CD4-positive, alpha-beta T cell treated with Interleukin-1 beta for 1 hour (primary cell): Measurements from ENCODE around the gene CDH10.

Source experiments
- DNase-seq, 2 donors: peaks; one replicate each; pipeline ENCODE4 v3.0.0-alpha.2; 2020 to 2022

Gene CDH10

DNA sequence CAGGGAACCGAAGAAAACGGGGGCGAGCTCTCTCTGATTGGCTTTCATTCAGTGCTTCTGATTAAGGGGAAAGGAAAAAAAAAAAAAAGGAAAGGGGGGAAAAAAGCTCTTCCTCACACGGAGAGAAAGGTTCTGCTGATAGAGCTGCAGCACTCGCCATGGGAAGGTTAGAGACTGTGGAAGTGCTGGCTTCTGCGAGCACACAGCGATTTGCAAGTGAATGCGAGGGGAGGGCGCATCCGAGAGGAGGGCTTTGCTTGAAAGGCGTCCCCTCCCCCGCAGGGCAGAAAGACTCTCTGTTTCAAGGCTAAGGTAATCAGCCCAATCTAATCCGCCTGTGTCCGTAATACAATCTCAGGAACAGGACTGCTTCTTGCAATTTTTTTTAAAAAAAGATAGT is at the start of gene CDH10:
TSS of gene CDH10 (minus strand) at position 218 of the 400 bp plus-strand sequence. CDS start 51,488 bp downstream, outside the sequence.
- DNase-seq: no peak

GRCh38 chr5:24693609-24694008 is 48.8 kb upstream of the CDH10 start:
- no peak for DNase-seq

DNA sequence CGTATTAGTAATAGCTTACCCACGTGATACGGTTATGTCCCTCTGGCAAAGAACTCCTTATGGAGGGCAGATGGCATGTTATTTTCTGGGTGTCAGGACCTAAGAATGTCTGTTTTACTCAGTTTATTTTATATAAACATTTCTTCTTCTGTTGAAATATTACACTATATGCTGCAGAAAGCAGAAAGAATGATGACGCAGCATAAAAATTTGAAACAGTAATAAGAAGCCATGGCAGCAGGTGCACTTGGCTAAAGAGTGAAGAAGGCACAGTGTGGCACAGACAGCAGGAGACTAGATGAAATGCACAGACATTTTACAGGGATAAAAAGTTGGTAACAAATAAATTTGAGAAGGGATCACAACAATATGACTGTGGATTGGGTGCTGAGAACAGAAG is 46.3 kb upstream of the CDH10 start:
- no peak for DNase-seq

- DNase-seq: no peak
Measured at GRCh38 chr5:24681106-24681505, 36.3 kb upstream of the CDH10 start.

DNA sequence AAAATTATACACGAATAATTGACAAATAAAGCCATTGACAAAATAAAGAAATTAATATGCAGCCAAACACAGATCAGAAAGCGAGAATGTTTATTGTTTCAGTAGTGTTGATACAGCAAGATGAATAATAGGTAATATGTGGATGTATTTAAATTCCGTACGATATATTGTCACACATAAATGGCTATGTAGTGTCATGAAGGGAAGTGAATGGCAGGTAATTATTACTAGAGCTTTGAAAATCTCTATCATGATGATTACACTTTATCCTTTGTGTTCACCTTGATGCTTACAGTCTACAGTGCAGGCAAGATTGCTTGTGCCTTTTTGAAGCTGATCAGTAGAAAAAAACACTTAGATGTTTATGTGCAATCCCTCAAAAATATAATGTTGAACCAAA is 23.3 kb upstream of the CDH10 start:
- DNase-seq: no peak

GRCh38 chr5:24649531-24649930 is 4.8 kb upstream of the CDH10 start:
- DNase-seq: no peak

DNA sequence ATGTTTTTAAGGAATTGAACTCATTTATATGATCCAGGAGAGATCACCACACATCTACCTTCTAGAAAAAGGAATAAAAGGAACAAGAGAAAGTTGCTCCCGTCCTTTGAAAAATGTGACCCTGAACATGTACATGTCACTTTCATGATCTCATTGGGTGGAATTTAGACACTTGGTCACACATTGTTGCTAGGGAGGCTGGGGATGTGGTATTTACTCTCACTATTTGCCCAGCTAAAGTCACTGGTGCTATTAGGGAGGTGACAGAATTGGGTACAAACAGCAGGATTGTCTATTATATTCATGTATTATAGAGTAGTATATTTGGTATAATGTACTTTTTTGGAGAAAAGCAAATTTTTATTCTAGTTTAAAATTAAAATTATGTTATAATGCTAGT is 2.1 kb upstream of the CDH10 start:
- no peak for DNase-seq

DNA sequence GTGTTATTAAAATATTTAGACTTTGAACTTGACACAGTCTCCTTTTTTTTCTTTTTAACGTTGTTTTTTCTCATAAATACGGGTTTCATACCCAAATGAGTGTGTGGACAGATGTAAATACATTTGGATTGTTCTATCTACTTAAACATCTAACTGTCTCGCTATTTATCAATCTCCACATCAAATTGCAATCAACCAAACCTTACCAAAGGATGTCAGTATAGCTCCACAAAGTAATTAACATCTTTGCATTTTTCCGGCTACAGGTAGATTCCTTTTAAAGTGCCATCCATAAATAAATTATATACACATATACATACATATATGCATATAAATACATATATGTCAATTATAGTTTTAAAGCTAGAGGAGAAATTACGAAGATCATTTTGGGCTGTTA is 705 bp upstream of the CDH10 start:
- no peak for DNase-seq

GRCh38 chr5:24643880-24644279 is 898 bp downstream of the CDH10 start:
- DNase-seq: no peak

DNA sequence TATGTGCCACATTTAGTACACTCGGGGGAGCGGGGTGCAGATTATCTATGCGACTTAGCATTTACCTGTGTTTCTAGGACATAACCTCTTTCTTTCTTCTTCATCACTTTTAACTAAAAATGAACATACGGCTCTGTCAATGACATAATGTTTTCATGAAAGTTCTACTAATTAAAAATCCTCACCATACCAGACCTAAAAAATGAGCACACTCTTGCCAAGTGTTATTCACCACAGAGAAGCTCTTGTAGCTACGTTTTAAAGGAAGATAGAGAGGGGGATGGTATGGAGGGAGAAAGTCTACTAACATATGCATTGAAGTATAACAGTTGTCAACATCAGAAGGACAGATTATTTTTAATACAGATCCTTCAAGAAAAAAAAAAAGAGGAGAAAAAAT is 1.6 kb downstream of the CDH10 start:
- DNase-seq: no peak

DNA sequence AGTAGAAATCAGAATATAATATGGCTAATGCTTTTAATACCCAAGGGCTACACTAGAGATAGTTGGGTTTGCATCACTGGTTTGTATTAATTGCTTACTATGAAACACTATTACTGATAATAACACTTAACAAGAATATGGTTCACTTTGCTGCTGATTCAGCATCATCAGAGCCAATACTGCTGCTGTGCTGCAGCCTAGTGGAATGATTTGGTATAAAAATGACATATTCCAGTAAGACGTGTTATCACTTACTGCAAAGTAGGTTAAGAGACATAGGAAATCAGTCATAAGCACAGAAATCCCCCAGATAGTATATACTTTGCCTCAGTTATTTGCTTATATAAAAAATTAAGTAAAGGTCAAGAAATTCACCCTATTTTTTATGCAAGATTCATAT is 2.8 kb downstream of the CDH10 start:
- no peak for DNase-seq

DNA sequence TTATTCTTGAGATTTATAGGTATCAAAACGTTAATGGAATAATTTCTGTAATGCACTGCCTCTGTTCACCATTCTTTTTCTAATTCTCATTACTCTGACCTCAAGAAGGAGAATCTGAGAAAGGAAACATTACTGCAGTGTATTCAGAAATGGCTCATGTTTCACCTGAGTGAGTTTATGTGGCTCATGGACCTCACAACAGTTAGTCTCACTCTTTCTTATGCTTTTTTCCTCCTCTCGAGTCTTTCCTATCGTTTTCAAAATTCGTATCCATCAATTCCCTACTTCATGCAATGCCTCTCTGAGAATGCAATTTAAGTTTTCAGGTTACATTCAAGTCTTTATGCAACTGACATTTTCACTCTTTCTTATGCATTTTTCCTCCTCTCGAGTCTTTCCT is 9.6 kb downstream of the CDH10 start:
- no peak for DNase-seq

- DNase-seq: no peak
Measured at GRCh38 chr5:24633715-24634325, 11.0 kb downstream of the CDH10 start.

DNA sequence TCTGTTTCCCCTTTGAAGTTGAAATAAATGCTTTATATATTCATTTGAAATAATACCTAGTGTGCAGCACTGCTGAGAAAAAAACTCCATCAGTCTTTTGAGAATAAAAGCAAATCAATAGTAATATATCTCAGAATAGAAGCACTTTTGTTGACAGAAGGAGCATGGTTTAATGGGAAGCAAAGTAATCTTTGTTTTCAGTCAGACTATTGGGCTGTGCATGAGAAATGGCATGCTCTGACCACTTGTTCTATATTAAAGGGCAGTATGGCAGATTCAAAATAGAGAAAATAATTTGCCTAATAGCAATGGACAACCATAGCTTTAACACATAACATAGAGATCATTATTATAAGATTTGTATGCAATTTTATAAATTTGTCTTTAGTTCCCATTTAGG is 12.4 kb downstream of the CDH10 start:
- no peak for DNase-seq

- no peak for DNase-seq
Measured at GRCh38 chr5:24630918-24631317, 13.9 kb downstream of the CDH10 start.

DNA sequence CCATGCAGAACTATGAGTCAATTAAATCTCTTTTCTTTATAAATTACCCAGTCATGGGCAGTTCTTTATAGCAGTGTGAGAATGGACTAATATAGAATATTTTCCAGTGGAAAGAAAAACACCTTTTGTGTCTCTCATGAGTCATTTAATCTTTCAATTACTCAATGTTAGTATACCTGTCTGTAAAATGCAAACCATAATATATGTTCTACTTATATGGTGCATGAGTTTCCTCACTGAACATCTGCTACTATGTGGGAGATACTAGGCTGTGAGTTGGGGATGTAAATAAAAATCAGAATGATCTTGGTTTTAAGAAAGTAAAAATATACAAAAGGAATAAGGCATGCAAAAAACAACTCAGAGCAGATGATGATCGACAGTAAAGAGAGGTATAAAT is 15.0 kb downstream of the CDH10 start:
- DNase-seq: no peak

GRCh38 chr5:24624872-24625271 is 19.9 kb downstream of the CDH10 start:
- no peak for DNase-seq

GRCh38 chr5:24623624-24624023 is 21.2 kb downstream of the CDH10 start:
- DNase-seq: no peak

GRCh38 chr5:24623031-24623430 is 21.7 kb downstream of the CDH10 start:
- no peak for DNase-seq

GRCh38 chr5:24621792-24622191 is 23.0 kb downstream of the CDH10 start:
- DNase-seq: no peak

DNA sequence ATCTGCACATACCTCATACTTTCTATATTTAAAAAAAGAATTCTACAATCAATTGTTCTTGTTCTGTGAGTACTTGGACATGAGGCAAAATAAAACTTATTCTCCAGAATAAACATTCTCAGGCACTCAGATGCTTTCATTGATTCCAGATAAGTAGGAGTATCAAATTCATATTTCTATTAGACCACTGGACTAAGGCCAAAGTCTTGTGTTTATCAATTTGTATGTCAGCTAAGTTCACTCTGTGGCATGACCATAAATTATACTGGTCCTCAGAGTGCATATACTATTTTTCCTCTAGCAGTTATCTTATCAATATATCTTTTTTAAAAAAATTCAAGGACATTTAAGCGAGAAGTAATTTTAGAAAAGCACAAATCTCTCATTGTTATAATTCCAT is 28.2 kb downstream of the CDH10 start:
- no peak for DNase-seq

GRCh38 chr5:24615159-24615558 is 29.6 kb downstream of the CDH10 start:
- DNase-seq: no peak

DNA sequence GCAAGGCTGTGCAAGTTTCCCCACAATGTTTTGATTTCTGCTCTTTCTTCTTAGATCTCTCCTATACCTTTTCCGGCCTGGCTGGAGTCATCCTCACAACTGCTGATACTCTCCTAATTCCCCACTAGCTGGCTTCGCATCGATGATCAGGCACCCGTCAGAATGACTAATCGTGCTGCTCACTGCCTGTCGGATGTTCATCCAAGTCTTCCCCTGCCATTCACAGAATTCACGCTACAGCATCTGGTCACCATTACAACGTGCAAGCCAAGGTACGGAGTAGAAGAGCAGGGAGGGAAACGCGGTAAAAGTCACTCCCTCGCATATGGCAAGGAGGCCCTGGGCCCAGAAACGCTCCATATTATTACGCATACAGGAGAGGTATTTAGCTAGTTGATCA is 35.1 kb downstream of the CDH10 start:
- no peak for DNase-seq

DNA sequence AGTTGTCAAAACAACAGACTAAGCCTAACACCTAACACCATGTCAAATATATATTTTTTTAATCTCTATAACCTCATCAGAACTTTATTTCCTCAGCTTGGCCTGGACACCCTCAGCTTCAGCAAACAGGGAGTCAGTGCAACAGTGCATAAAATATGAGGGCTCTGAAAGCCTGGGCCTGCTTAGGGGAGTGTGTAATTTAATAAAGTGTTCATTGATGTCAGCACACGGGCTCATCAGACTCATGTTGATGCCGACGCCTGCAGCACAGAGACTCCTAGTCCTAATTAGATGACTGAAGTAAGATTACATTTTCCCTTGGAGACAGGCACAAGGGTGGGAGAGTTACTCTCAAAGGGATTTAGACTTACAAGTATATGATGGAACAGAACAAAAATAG is 37.8 kb downstream of the CDH10 start:
- DNase-seq: no peak

DNA sequence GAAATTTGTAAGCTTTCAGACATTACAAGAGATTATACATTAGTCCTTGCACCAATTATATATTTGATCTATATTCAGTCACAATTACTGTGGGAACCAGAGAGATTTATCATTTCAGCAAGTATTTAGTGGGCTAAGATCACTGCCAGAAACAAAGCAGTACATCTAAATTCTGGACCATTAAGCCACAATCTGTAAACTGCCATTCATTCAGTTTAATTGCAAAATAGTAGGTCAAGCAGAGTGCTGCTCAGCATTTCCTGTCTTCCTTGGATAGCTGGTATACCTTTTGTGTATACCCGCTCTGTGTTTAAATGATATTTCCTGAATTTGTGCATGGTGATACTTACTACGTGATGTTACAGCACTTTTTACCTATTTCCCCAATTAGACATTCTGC is 42.6 kb downstream of the CDH10 start:
- no peak for DNase-seq

- no peak for DNase-seq
Measured at GRCh38 chr5:24598956-24599355, 45.8 kb downstream of the CDH10 start.
